MCF 10A (cell line): Measurements from ENCODE around the gene PFKFB3. TPM values are rescaled to one million over a fixed set of nuclear protein-coding genes. Genes with fewer than 3 reads are reported as not detected.

Experiments
- BruUV-seq: library from RNA; stranded (reverse); fragments of 400-500 nt; replicated peaks from 2 replicates; lab custom pipeline; 2021; lab: Mats Ljungman, UMichigan
- CTCF ChIA-PET: fragments of 300-600 bp; sonication (Branson Sonifier 250); formaldehyde crosslinking; extraction: SDS; loops from one replicate; lab custom pipeline; 2021; ENCODE audit warnings: antibody characterized with exemption, inconsistent platforms; lab: Yijun Ruan, JAX
- POLR2A ChIA-PET: fragments of 300-600, 350-650 bp; sonication (Branson Sonifier 250); formaldehyde crosslinking; extraction: SDS; loops from one replicate; lab custom pipeline; 2020; ENCODE audit warnings: antibody characterized with exemption, inconsistent platforms; lab: Yijun Ruan, JAX
- DNase-seq: peaks from one replicate; pipeline ENCODE4 v3.0.0-alpha.2; 2018; ENCODE audit not compliant: unreplicated experiment
- H3K27ac Mint-ChIP-seq: one replicate; pipeline ENCODE4 v1.8.0; 2022; ENCODE audit warnings: mild to moderate bottlenecking, low read depth, mixed read lengths; ENCODE audit not compliant: unreplicated experiment
- H3K27me3 Mint-ChIP-seq: one replicate; pipeline ENCODE4 v1.8.0; 2022; ENCODE audit warnings: mixed read lengths; ENCODE audit not compliant: insufficient read depth, unreplicated experiment
- H3K36me3 Mint-ChIP-seq: one replicate; pipeline ENCODE4 v1.8.0; 2022; ENCODE audit warnings: mild to moderate bottlenecking, moderate library complexity, mixed read lengths; ENCODE audit not compliant: insufficient read depth, unreplicated experiment
- H3K4me1 Mint-ChIP-seq: one replicate; pipeline ENCODE4 v1.8.0; 2022; ENCODE audit warnings: mixed read lengths; ENCODE audit not compliant: insufficient read depth, unreplicated experiment
- H3K4me3 Mint-ChIP-seq: one replicate; pipeline ENCODE4 v1.8.0; 2022; ENCODE audit warnings: mild to moderate bottlenecking, moderate library complexity, mixed read lengths; ENCODE audit not compliant: unreplicated experiment
- H3K9me3 Mint-ChIP-seq: one replicate; pipeline ENCODE4 v1.8.0; 2022; ENCODE audit warnings: mixed read lengths; ENCODE audit not compliant: unreplicated experiment
- CTCF ChIP-seq: fragments of 200-600 bp; IDR thresholded peaks from one replicate; pipeline ENCODE4 v1.8.0; 2022; ENCODE audit warnings: antibody characterized with exemption, mild to moderate bottlenecking; ENCODE audit not compliant: unreplicated experiment
- intact Hi-C: fragments of 100-400 bp; cut with micrococcal nuclease; formaldehyde crosslinking; loops from 2 replicates; pipeline ENCODE4 v1.14.1; 2022
- total RNA-seq: library from RNA; stranded (reverse); gene quantifications from 2 replicates; pipeline ENCODE4 v1.2.3, GENCODE V29; 2022

The PFKFB3 gene
- total RNA-seq, 1 experiment from 2014 or later, result 15.8 TPM

- no TSS peak for BruUV-seq
- TF ChIP-seq CTCF, result no peak
- ChIA-PET CTCF (interaction anchor here (0.7 to 1.1 kb wide), 2 partner anchors 14 to 179 kb away, joined by 3 read pairs; no protein-coding TSS in a partner anchor), POLR2A (no interaction called here)
- H3K36me3 Mint-ChIP-seq, result peaks cover 71% of the 10 kb centered on the region
- H3K27me3 Mint-ChIP-seq, result no peaks in the 10 kb centered on the region
- no peak overlapping the region for H3K4me3 Mint-ChIP-seq
- intact Hi-C loops, result no loop called here
- H3K27ac Mint-ChIP-seq, result no peak overlapping the region
- DNase-seq, result no peak
- no peaks in the 10 kb centered on the region for H3K9me3 Mint-ChIP-seq
- peaks cover 13% of the 10 kb centered on the region for H3K4me1 Mint-ChIP-seq
Measured at GRCh38 chr10:6222755-6223154, 20.0 kb downstream of the PFKFB3 start.

- no peak for TF ChIP-seq CTCF
- H3K36me3 Mint-ChIP-seq, result peaks cover 65% of the 10 kb centered on the region
- H3K4me3 Mint-ChIP-seq, result no peak overlapping the region
- peaks cover 6% of the 10 kb centered on the region for H3K4me1 Mint-ChIP-seq
- H3K9me3 Mint-ChIP-seq, result no peaks in the 10 kb centered on the region
- intact Hi-C loops, result no loop called here
- ChIA-PET CTCF (no interaction called here), POLR2A (interaction anchor here (0.8 kb wide), 1 partner anchor 39 kb away, joined by 4 read pairs; no protein-coding TSS in a partner anchor)
- no peaks in the 10 kb centered on the region for H3K27me3 Mint-ChIP-seq
- BruUV-seq, result no TSS peak
- no peak overlapping the region for H3K27ac Mint-ChIP-seq
- no peak for DNase-seq
Measured at GRCh38 chr10:6223981-6224380, 21.2 kb downstream of the PFKFB3 start.

- H3K4me1 Mint-ChIP-seq, result no peaks in the 10 kb centered on the region
- no peak for TF ChIP-seq CTCF
- POLR2A ChIA-PET, result interaction anchor here (0.8 kb wide), 1 partner anchor 38 kb away, joined by 4 read pairs; no protein-coding TSS in a partner anchor
- BruUV-seq, result no TSS peak
- H3K27ac Mint-ChIP-seq, result no peak overlapping the region
- DNase-seq, result no peak
- intact Hi-C loops, result no loop called here
- no peak overlapping the region for H3K4me3 Mint-ChIP-seq
- no peaks in the 10 kb centered on the region for H3K27me3 Mint-ChIP-seq
- H3K36me3 Mint-ChIP-seq, result peaks cover 65% of the 10 kb centered on the region
- no peaks in the 10 kb centered on the region for H3K9me3 Mint-ChIP-seq
- CTCF ChIA-PET, result no interaction called here
Measured at GRCh38 chr10:6224781-6225180, 22.0 kb downstream of the PFKFB3 start.

- DNase-seq, result no peak
- TF ChIP-seq CTCF, result no peak
- no TSS peak for BruUV-seq
- ChIA-PET POLR2A (no interaction called here), CTCF (no interaction called here)
- Mint-ChIP-seq H3K36me3 (peaks cover 71% of the 10 kb centered on the region), H3K27ac (no peak overlapping the region), H3K4me1 (no peaks in the 10 kb centered on the region), H3K27me3 (no peaks in the 10 kb centered on the region), H3K9me3 (no peaks in the 10 kb centered on the region), H3K4me3 (no peak overlapping the region)
- intact Hi-C loops, result no loop called here
Measured at GRCh38 chr10:6225263-6225814, 22.6 kb downstream of the PFKFB3 start.
